Measurements from ENCODE around the gene GGCX. TPM values are rescaled to one million over a fixed set of nuclear protein-coding genes. Genes with fewer than 3 reads are reported as not detected.

GGCX gene
- total and polyA plus RNA-seq, 2 of the 13 experiments (the other 11 are each of a cell fraction or from before 2014, with no cell fraction given), result 72.5 to 103 TPM

DNA sequence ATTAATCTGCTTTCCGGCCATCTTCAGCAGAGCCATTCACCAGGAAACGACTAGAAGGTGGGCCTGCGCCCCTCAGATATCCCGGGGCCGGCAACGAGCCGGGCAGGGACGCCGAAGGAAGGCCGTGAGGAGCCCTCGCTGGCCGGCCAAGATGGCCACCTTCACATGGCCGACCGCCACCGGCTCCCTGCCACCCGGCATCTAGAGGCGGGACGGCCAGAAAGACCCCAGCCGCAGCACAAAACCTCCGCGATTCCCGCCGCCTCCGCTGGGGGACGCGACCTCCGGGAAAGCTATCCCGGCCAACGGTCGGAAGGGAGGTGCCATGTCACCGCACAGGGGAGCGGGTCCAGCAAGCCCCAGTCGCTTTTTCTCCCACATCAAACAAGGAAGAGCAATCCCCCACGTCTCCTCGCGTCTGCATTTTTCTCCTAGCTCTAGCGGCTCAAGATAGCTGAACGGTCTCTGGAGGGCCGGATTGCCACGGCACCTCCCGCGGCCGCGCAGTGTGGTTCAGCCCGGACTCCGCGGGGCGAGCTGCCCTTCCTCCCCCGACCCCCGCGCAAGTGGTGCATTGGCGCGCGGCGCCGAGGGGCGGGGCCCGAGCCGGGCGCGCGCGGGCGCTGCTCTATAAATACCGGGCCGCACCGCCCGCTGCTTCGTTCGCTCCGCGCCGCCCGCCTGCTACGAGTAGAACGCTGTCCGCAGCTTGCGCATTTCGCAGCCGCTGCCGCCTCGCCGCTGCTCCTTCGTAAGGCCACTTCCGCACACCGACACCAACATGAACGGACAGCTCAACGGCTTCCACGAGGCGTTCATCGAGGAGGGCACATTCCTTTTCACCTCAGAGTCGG lies 22.6 kb downstream of the GGCX start, which contains the start of gene MAT2A (continued):
- TF ChIP-seq ZNF557 (CRISPR knock-in tag; IDR thresholded peaks at IDR 0.05) (peak; percentile 94), POLR2A (IDR thresholded peaks at IDR 0.05; ENCODE audit: insufficient read depth in 1 of 2, low read depth in 2 of 2, low read length in 2 of 2) (peak; percentile 99 to 100), TOPORS (CRISPR knock-in tag; IDR thresholded peaks at IDR 0.05) (peak; percentile 96), TRIM24 (CRISPR knock-in tag; IDR thresholded peaks at IDR 0.05) (no peak), RBM39 (IDR thresholded peaks at IDR 0.05; ENCODE audit: low read depth, low read length, poor library complexity, severe bottlenecking) (peak; percentile 100), PRMT3 (CRISPR knock-in tag; IDR thresholded peaks at IDR 0.05; ENCODE audit: borderline replicate concordance, low read depth) (peak; percentile 97; the same call in 1 of the 2 replicates), IKZF1 (IDR thresholded peaks at IDR 0.05) (no peak), ZNF124 (CRISPR knock-in tag; IDR thresholded peaks at IDR 0.05) (peak; percentile 48), ZSCAN30 (CRISPR knock-in tag; IDR thresholded peaks at IDR 0.05) (no peak; the same call in 1 of the 2 replicates), ISL2 (CRISPR knock-in tag; IDR thresholded peaks at IDR 0.05) (peak; percentile 50), ZC3H13 (CRISPR knock-in tag; IDR thresholded peaks at IDR 0.05) (peak; percentile 96), ZNF510 (CRISPR knock-in tag; IDR thresholded peaks at IDR 0.05; ENCODE audit: low read depth) (peak; percentile 98), NR2C2 (CRISPR knock-in tag; IDR thresholded peaks at IDR 0.05; ENCODE audit: borderline replicate concordance) (peak; percentile 64), GATAD2A (CRISPR knock-in tag; IDR thresholded peaks at IDR 0.05) (peak; percentile 63; the same call in 1 of the 2 replicates), TP53 (CRISPR knock-in tag; conservative IDR thresholded peaks at IDR 0.05) (peak; percentile 86; the same call in 1 of the 2 replicates), KAT8 (CRISPR knock-in tag; IDR thresholded peaks at IDR 0.05) (peak; percentile 76), RFXAP (CRISPR knock-in tag; IDR thresholded peaks at IDR 0.05; ENCODE audit: borderline replicate concordance) (peak; percentile 46; the same call in 1 of the 2 replicates), NR1H2 (CRISPR knock-in tag; IDR thresholded peaks at IDR 0.05; ENCODE audit: borderline replicate concordance, low read depth) (peak; percentile 60; the same call in 1 of the 2 replicates), ZBTB21 (CRISPR knock-in tag; IDR thresholded peaks at IDR 0.05) (no peak), ZNF788 (CRISPR knock-in tag; IDR thresholded peaks at IDR 0.05; ENCODE audit: borderline replicate concordance) (peak; percentile 66), ZNF335 (CRISPR knock-in tag; IDR thresholded peaks at IDR 0.05) (peak; percentile 81), ZNF615 (CRISPR knock-in tag; IDR thresholded peaks at IDR 0.05; ENCODE audit: borderline replicate concordance) (no peak; the same call in 1 of the 2 replicates)
- TF ChIP-seq, protein P1, sequence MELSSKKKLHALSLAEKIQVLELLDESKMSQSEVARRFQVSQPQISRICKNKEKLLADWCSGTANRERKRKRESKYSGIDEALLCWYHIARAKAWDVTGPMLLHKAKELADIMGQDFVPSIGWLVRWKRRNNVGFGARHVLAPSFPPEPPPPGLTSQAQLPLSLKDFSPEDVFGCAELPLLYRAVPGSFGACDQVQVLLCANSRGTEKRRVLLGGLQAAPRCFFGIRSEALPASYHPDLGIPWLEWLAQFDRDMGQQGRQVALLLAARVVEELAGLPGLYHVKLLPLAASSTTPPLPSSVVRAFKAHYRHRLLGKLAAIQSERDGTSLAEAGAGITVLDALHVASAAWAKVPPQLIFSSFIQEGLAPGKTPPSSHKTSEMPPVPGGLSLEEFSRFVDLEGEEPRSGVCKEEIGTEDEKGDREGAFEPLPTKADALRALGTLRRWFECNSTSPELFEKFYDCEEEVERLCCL (CRISPR knock-in tag; IDR thresholded peaks at IDR 0.05; ENCODE audit: borderline replicate concordance), result no peak; the same call in 1 of the 2 replicates
- TF ChIP-seq, protein P2, sequence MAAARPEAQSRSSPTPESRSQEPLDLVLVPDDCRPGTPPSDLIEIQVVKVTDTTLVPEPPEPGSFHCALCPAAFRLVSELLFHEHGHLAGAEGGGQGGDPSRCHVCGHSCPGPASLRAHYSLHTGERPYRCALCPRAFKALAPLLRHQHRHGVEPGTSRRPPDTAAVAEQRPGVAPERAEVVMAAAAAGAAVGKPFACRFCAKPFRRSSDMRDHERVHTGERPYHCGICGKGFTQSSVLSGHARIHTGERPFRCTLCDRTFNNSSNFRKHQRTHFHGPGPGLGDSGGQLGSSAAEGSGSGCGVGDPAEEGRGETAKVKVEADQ (CRISPR knock-in tag; IDR thresholded peaks at IDR 0.05; ENCODE audit: borderline replicate concordance), result peak; percentile 80
- TF ChIP-seq, protein P3, sequence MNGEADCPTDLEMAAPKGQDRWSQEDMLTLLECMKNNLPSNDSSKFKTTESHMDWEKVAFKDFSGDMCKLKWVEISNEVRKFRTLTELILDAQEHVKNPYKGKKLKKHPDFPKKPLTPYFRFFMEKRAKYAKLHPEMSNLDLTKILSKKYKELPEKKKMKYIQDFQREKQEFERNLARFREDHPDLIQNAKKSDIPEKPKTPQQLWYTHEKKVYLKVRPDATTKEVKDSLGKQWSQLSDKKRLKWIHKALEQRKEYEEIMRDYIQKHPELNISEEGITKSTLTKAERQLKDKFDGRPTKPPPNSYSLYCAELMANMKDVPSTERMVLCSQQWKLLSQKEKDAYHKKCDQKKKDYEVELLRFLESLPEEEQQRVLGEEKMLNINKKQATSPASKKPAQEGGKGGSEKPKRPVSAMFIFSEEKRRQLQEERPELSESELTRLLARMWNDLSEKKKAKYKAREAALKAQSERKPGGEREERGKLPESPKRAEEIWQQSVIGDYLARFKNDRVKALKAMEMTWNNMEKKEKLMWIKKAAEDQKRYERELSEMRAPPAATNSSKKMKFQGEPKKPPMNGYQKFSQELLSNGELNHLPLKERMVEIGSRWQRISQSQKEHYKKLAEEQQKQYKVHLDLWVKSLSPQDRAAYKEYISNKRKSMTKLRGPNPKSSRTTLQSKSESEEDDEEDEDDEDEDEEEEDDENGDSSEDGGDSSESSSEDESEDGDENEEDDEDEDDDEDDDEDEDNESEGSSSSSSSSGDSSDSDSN (CRISPR knock-in tag; IDR thresholded peaks at IDR 0.05), result peak; percentile 91
- TF ChIP-seq, protein P4, sequence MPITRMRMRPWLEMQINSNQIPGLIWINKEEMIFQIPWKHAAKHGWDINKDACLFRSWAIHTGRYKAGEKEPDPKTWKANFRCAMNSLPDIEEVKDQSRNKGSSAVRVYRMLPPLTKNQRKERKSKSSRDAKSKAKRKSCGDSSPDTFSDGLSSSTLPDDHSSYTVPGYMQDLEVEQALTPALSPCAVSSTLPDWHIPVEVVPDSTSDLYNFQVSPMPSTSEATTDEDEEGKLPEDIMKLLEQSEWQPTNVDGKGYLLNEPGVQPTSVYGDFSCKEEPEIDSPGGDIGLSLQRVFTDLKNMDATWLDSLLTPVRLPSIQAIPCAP (CRISPR knock-in tag; IDR thresholded peaks at IDR 0.05; ENCODE audit: low read depth), result peak; percentile 9; the same call in 1 of the 2 replicates

Data from HepG2 (cell line).